Right cardiac atrium (tissue), 5 donors: ENCODE data around the gene SLC15A3. TPM values are rescaled to one million over a fixed set of nuclear protein-coding genes. Genes with fewer than 3 reads are reported as not detected.

Source experiments
- ATAC-seq, 2 donors: fragments of 200-7000 bp; cut with Tn5 transposase; one replicate each; pipeline versions ENCODE4 v1.8.0 to v1.9.1; 2020; ENCODE audit warnings: moderate library complexity in 2 of 2, mild to moderate bottlenecking in 1 of 2
- DNase-seq, 3 donors: peaks; one replicate each; pipeline ENCODE4 v3.0.0-alpha.2; 2020
- H3K27ac ChIP-seq: one replicate; pipeline ENCODE4 v1.5.1; 2013; ENCODE audit warnings: mild to moderate bottlenecking, low read length, control low read depth, moderate library complexity
- H3K27me3 ChIP-seq: one replicate; pipeline ENCODE4 v1.6.1; 2013; ENCODE audit not compliant: control insufficient read depth, insufficient read depth
- H3K4me1 ChIP-seq: one replicate; pipeline ENCODE4 v1.6.1; 2013; ENCODE audit warnings: low read length; ENCODE audit not compliant: control insufficient read depth, insufficient read depth
- H3K4me3 ChIP-seq: one replicate; pipeline ENCODE4 v1.5.1; 2013; ENCODE audit warnings: low read length, control low read depth
- H3K9me3 ChIP-seq: one replicate; pipeline ENCODE4 v1.6.1; 2013; ENCODE audit warnings: low read length; ENCODE audit not compliant: control insufficient read depth
- WGBS: extraction: QIAGEN DNeasy Blood & Tissue Kit; methylation state at CpG from one replicate; pipeline ENCODE4 v1.1.7; 2013; 5-methylcytosine and 5-hydroxymethylcytosine counted together
- intact Hi-C, 4 donors: fragments of 100-400 bp; cut with DNase I; formaldehyde crosslinking; loops; one replicate each; pipeline versions ENCODE4 v1.11.0 to v1.14.0; 2022 to 2023
- polyA plus RNA-seq: library from polyadenylated mRNA; stranded (reverse); fragments of 200-250 nt; gene quantifications from one replicate; pipeline ENCODE4 v1.2.3, GENCODE V29; 2013
- total RNA-seq, 4 donors: library from RNA; stranded (reverse); fragmentation: NEBNext Ultra II Directional; extraction: Animal tissue kit (Norgen Biotek cat#: 25700); gene quantifications; one replicate each; pipeline ENCODE4 v1.2.1, GENCODE V29; 2021
- donor health status: healthy with polysubstance abuse.
- donor health status: DM: no; HTN: yes; CAD: no.
- donor health status: DM: no; HTN: no; CAD: no.
- donor health status: DM: no; HTN: yes; CAD: no; lungs with severe emphysema.
- donor health status: DM: yes; HTN: yes; CAD: no.

SLC15A3 gene
- total and polyA plus RNA-seq, 5 donors, result 17.4 to 24.7 (median 23.2) TPM

DNA sequence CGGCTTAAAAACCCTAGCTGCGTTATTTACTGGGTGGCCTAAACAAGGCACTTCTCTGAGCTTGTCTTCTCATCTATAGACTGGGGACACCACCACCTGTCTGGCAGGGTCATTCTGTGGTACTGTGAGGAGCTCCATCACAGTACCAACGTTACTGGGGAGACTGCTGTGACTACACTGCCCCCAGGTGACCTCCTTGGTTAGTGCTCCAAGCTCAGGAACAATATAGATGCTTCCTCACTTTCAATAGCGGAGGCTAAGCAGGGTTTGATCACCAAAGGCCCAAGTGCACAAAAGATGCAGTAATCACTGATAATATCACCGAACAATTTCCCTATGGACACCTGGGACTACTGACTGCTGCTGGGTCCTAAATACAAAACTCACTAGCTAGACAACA lies 64.4 kb downstream of the SLC15A3 start:
- intact Hi-C loops, result loop anchor here in 1 of 4 donors (5.0 kb wide), 1 partner anchor 55 kb away; no protein-coding TSS in a partner anchor
- DNase-seq, result peak in 1 of 3 donors; percentile 55

More for the DNA sequence above, 64.4 kb downstream of the SLC15A3 start:
- H3K9me3 ChIP-seq, result no peaks in the 10 kb centered on the region
- peaks cover 6% of the 10 kb centered on the region for H3K4me1 ChIP-seq
- H3K4me3 ChIP-seq, result no peak overlapping the region
- no peak overlapping the region for H3K27ac ChIP-seq
- peak; percentile 72 to 73 for ATAC-seq
- 62% methylated on average over 5 of the region's 5 CpGs for WGBS
- no peaks in the 10 kb centered on the region for H3K27me3 ChIP-seq

Other genes starting within 250 kb of the SLC15A3 start
- gene MS4A18, start 227.5 kb downstream of the SLC15A3 start, total RNA-seq, result not detected
- gene MS4A18, start 227.5 kb downstream of the SLC15A3 start, polyA plus RNA-seq, result not detected
- not detected for gene MS4A15, start 195.3 kb downstream of the SLC15A3 start, total RNA-seq
- gene MS4A15, start 195.3 kb downstream of the SLC15A3 start, polyA plus RNA-seq, result not detected
- gene MS4A10, start 166.8 kb downstream of the SLC15A3 start, total RNA-seq, result not detected
- gene MS4A10, start 166.8 kb downstream of the SLC15A3 start, polyA plus RNA-seq, result not detected
- gene CCDC86, start 110.1 kb downstream of the SLC15A3 start, total RNA-seq, result 10 to 100 TPM in 1 of 4 donors, 1 to 10 TPM in 3; 6.5 to 12.5 (median 7.4) TPM
- 7.8 TPM for gene CCDC86, start 110.1 kb downstream of the SLC15A3 start, polyA plus RNA-seq
- gene PTGDR2, start 96.2 kb downstream of the SLC15A3 start, total RNA-seq, result under 1 TPM in 1 of 4 donors, not detected in 3; 0.20 TPM
- 0.14 TPM for gene PTGDR2, start 96.2 kb downstream of the SLC15A3 start, polyA plus RNA-seq
- gene ZP1, start 84.6 kb downstream of the SLC15A3 start, total RNA-seq, result not detected
- 0.16 TPM for gene ZP1, start 84.6 kb downstream of the SLC15A3 start, polyA plus RNA-seq
- 10 to 100 TPM; 35.4 to 43.4 (median 38.8) TPM for gene PRPF19, start 45.6 kb downstream of the SLC15A3 start, total RNA-seq
- 31.5 TPM for gene PRPF19, start 45.6 kb downstream of the SLC15A3 start, polyA plus RNA-seq
- 100 to 1,000 TPM; 103 to 119 (median 117) TPM for gene TMEM109, start 38.0 kb downstream of the SLC15A3 start, total RNA-seq
- 112 TPM for gene TMEM109, start 38.0 kb downstream of the SLC15A3 start, polyA plus RNA-seq
- gene TMEM132A, start 27.7 kb downstream of the SLC15A3 start, total RNA-seq, result 10 to 100 TPM in 1 of 4 donors, 1 to 10 TPM in 3; 5.1 to 10.2 (median 7.0) TPM
- 6.8 TPM for gene TMEM132A, start 27.7 kb downstream of the SLC15A3 start, polyA plus RNA-seq
- 1 to 10 TPM in 2 of 4 donors, under 1 TPM in 2; 0.71 to 1.7 (median 0.87) TPM for gene CD6, start 19.5 kb upstream of the SLC15A3 start, total RNA-seq
- gene CD6, start 19.5 kb upstream of the SLC15A3 start, polyA plus RNA-seq, result 0.11 TPM
- gene CD5, start 150.3 kb upstream of the SLC15A3 start, total RNA-seq, result under 1 TPM; 0.25 to 0.72 (median 0.40) TPM
- 0.05 TPM for gene CD5, start 150.3 kb upstream of the SLC15A3 start, polyA plus RNA-seq
- gene VPS37C, start 209.2 kb upstream of the SLC15A3 start, total RNA-seq, result 10 to 100 TPM; 17.6 to 25.4 (median 19.6) TPM
- gene VPS37C, start 209.2 kb upstream of the SLC15A3 start, polyA plus RNA-seq, result 14.6 TPM